Gastroesophageal sphincter (tissue), 3 donors: ENCODE measurements around the gene TMEM108.

ENCODE experiments used
- CTCF ChIP-seq, 4 experiments: fragments of 200-600 bp in 2 of 4; fragments of 450-650 bp in 2 of 4; sonication (generic) in 1 of 4; IDR thresholded peaks; one replicate each; pipeline ENCODE4 v1.5.1; 2017 to 2019; ENCODE audit warnings: antibody characterized with exemption in 4 of 4, mild to moderate bottlenecking in 2 of 4, moderate library complexity in 2 of 4
- POLR2A ChIP-seq, 2 donors: fragments of 450-650 bp; IDR thresholded peaks; one replicate each; pipeline ENCODE4 v1.6.1; 2017; ENCODE audit warnings: antibody characterized with exemption in 2 of 2, mild to moderate bottlenecking in 2 of 2, moderate library complexity in 1 of 2
- POLR2AphosphoS5 ChIP-seq: sonication (generic); formaldehyde crosslinking; IDR thresholded peaks from one replicate; pipeline ENCODE4 v1.6.1; 2017; ENCODE audit warnings: antibody characterized with exemption

- TF ChIP-seq POLR2AphosphoS5 (no peak), CTCF (IDR thresholded peaks at IDR 0.05) (no peak), POLR2A (IDR thresholded peaks at IDR 0.05) (no peak)
Measured at GRCh38 chr3:133368371-133369067, 330.3 kb downstream of the TMEM108 start.
